Stimulated activated CD4-positive, alpha-beta T cell treated with anti-CD3 and anti-CD28 coated beads, Interleukin-2, amount 100 ng/mL, for 4 hours (primary cell): Measurements from ENCODE around the gene ALPG.
"Not testable (repeated sequence)": the region's sequence is repeated elsewhere in the genome, so short reads cannot be mapped to it uniquely, and the experiment has no call there.

ENCODE experiments used
- DNase-seq: peaks from one replicate; pipeline ENCODE4 v3.0.0-alpha.2; 2020; ENCODE audit warnings: low read depth

The ALPG gene

GRCh38 chr2:232406556-232407310 lies at the start of gene ALPG:
ALPG (plus strand) TSS chr2:232406844; CDS start chr2:232406895, 51 bp downstream.
- DNase-seq, result no peak

- no peak for DNase-seq
These were observed 45.0 kb upstream of the ALPG start for GRCh38 chr2:232361646-232362045.

- DNase-seq, result no peak
These were observed 44.3 kb upstream of the ALPG start for GRCh38 chr2:232362174-232362900.

GRCh38 chr2:232363064-232363783 lies 43.4 kb upstream of the ALPG start:
- DNase-seq, result not testable (repeated sequence)

- DNase-seq, result no peak
These were observed 42.6 kb upstream of the ALPG start for GRCh38 chr2:232363784-232364615.

- DNase-seq, result not testable (repeated sequence)
These were observed 41.6 kb upstream of the ALPG start for GRCh38 chr2:232364806-232365594.

- DNase-seq, result no peak
These were observed 40.9 kb upstream of the ALPG start for GRCh38 chr2:232365621-232366321.

GRCh38 chr2:232366461-232366860 lies 40.2 kb upstream of the ALPG start:
- DNase-seq, result not testable (repeated sequence)

- DNase-seq, result no peak
These were observed 39.6 kb upstream of the ALPG start for GRCh38 chr2:232367016-232367415.

GRCh38 chr2:232367591-232368233 lies 38.9 kb upstream of the ALPG start:
- no peak for DNase-seq

GRCh38 chr2:232368311-232368731 lies 38.3 kb upstream of the ALPG start:
- DNase-seq, result no peak

- no peak for DNase-seq
These were observed 37.3 kb upstream of the ALPG start for GRCh38 chr2:232369126-232369951.

- not testable (repeated sequence) for DNase-seq
These were observed 36.6 kb upstream of the ALPG start for GRCh38 chr2:232370007-232370406.

- no peak for DNase-seq
These were observed 34.1 kb upstream of the ALPG start for GRCh38 chr2:232372231-232373208.

GRCh38 chr2:232374356-232374755 lies 32.3 kb upstream of the ALPG start:
- DNase-seq, result no peak

- DNase-seq, result no peak
These were observed 31.5 kb upstream of the ALPG start for GRCh38 chr2:232375164-232375563.

GRCh38 chr2:232376260-232376659 lies 30.4 kb upstream of the ALPG start:
- DNase-seq, result no peak

GRCh38 chr2:232376713-232377112 lies 29.9 kb upstream of the ALPG start:
- no peak for DNase-seq
